Activated CD8-positive, alpha-beta memory T cell treated with anti-CD3 and anti-CD28 coated beads for 4 hours (primary cell): ENCODE measurements around the gene FAM234B.
A peak's percentile ranks its signal among the peaks of the same experiment; 100 is the strongest.

ENCODE experiments used
- DNase-seq, 2 donors: peaks; one replicate each; pipeline ENCODE4 v3.0.0-alpha.2; 2020; ENCODE audit warnings: low read depth in 2 of 2

The FAM234B gene

GRCh38 chr12:13093191-13093847 is 49.1 kb downstream of the FAM234B start:
- DNase-seq = no peak

- DNase-seq = no peak
These were observed 49.7 kb downstream of the FAM234B start for GRCh38 chr12:13093848-13094220.

- no peak for DNase-seq
These were observed 50.2 kb downstream of the FAM234B start for GRCh38 chr12:13094367-13094766.

- no peak for DNase-seq
These were observed 51.2 kb downstream of the FAM234B start for GRCh38 chr12:13095266-13095995.

GRCh38 chr12:13097491-13098011 is 53.4 kb downstream of the FAM234B start:
- no peak for DNase-seq

- DNase-seq = no peak
These were observed 55.1 kb downstream of the FAM234B start for GRCh38 chr12:13099066-13099843.

- DNase-seq = no peak
These were observed 55.8 kb downstream of the FAM234B start for GRCh38 chr12:13099844-13100604.

- no peak for DNase-seq
These were observed 56.4 kb downstream of the FAM234B start for GRCh38 chr12:13100605-13100881.

GRCh38 chr12:13100882-13101769 is 56.9 kb downstream of the FAM234B start:
- DNase-seq = peak; percentile 82 to 83

- DNase-seq = no peak
These were observed 57.7 kb downstream of the FAM234B start for GRCh38 chr12:13101821-13102375.

GRCh38 chr12:13102461-13103195 is 58.4 kb downstream of the FAM234B start:
- DNase-seq = no peak

- no peak for DNase-seq
These were observed 59.3 kb downstream of the FAM234B start, which contains the start of gene GSG1 for GRCh38 chr12:13103391-13104033. GSG1 (minus strand) TSS chr12:13103667; CDS start chr12:13103512, 155 bp downstream.

GRCh38 chr12:13104409-13104808 is 60.2 kb downstream of the FAM234B start:
- DNase-seq = no peak

- DNase-seq = no peak
These were observed 61.6 kb downstream of the FAM234B start for GRCh38 chr12:13105781-13106180.

GRCh38 chr12:13106666-13107065 is 62.5 kb downstream of the FAM234B start:
- no peak for DNase-seq

- DNase-seq = no peak
These were observed 68.8 kb downstream of the FAM234B start for GRCh38 chr12:13112968-13113367.

GRCh38 chr12:13114251-13115052 is 70.3 kb downstream of the FAM234B start:
- DNase-seq = no peak

- DNase-seq = no peak
These were observed 72.1 kb downstream of the FAM234B start for GRCh38 chr12:13116259-13116658.
